HCT116 (cell line): Measurements from ENCODE around the gene TOMM70. TPM values are rescaled to one million over a fixed set of nuclear protein-coding genes. Genes with fewer than 3 reads are reported as not detected.

Experiments used
- ATAC-seq: fragments of 200-7000 bp; cut with Tn5 transposase; 2 replicates; pipeline ENCODE4 v1.9.1; 2020; ENCODE audit warnings: mild to moderate bottlenecking, moderate library complexity
- BruUV-seq: library from RNA; stranded (reverse); fragments of 400-500 nt; replicated peaks from 2 replicates; lab custom pipeline; 2021; lab: Mats Ljungman, UMichigan
- CTCF ChIA-PET: fragments of 300-600 bp; sonication (Branson Sonifier 250); formaldehyde crosslinking; loops from one replicate; lab custom pipeline; 2021; ENCODE audit warnings: antibody characterized with exemption; lab: Charles Lee
- POLR2A ChIA-PET: fragments of 300-600, 350-600 bp; sonication (Branson Sonifier 250); formaldehyde crosslinking; loops from one replicate; lab custom pipeline; 2021; ENCODE audit warnings: antibody characterized with exemption; lab: Charles Lee
- RAD21 ChIA-PET, 2 experiments: fragments of 300-600 bp; sonication (Branson Sonifier 250); formaldehyde crosslinking; loops; one replicate each; lab custom pipeline; 2023; ENCODE audit warnings: low total read pairs in 2 of 2; ENCODE audit not compliant: uncharacterized antibody in 2 of 2, unreplicated experiment in 2 of 2, low non-redundant PET in 1 of 2; lab: Charles Lee
- DNase-seq: peaks from one replicate; pipeline ENCODE4 v3.0.0-alpha.2; 2010; ENCODE audit warnings: low read depth, low spot score
- H2AFZ ChIP-seq: fragments of 200-600 bp; shearing (Covaris generic), sonication (generic); 2 replicates; pipeline ENCODE4 v1.6.1; 2017; ENCODE audit warnings: low read depth, mixed run types, mixed read lengths, antibody characterized with exemption, low read length; ENCODE audit not compliant: poor library complexity, severe bottlenecking
- H3K27ac ChIP-seq: 2 replicates; pipeline ENCODE4 v1.5.1; 2012; ENCODE audit warnings: low read depth, low read length
- H3K27me3 ChIP-seq: fragments of 200-600 bp; sonication (generic); 2 replicates; pipeline ENCODE4 v1.6.1; 2016; ENCODE audit warnings: mixed run types, low read length, mixed read lengths; ENCODE audit not compliant: insufficient read depth
- H3K36me3 ChIP-seq, 2 experiments: fragments of 200-500 bp in 1 of 2; fragments of 200-600 bp in 1 of 2; sonication (Bioruptor generic) in 1 of 2; sonication (generic) in 1 of 2; 2 replicates each; pipeline versions ENCODE4 v1.5.1 to v1.6.1; 2014 to 2016; ENCODE audit warnings: low read length in 2 of 2, inconsistent platforms in 1 of 2, mixed read lengths in 1 of 2, mixed run types in 1 of 2; ENCODE audit not compliant: insufficient read depth in 2 of 2, control insufficient read depth in 1 of 2
- H3K4me1 ChIP-seq, 2 experiments: fragments of 200-600 bp in 1 of 2; sonication (generic) in 1 of 2; 2 replicates each; pipeline versions ENCODE4 v1.5.1 to v1.6.1; 2012 to 2017; ENCODE audit warnings: low read length in 2 of 2, inconsistent platforms in 1 of 2, mild to moderate bottlenecking in 1 of 2, mixed read lengths in 1 of 2, mixed run types in 1 of 2, moderate library complexity in 1 of 2; ENCODE audit not compliant: insufficient read depth in 2 of 2, control insufficient read depth in 1 of 2
- H3K4me2 ChIP-seq: fragments of 200-600 bp; sonication (generic); 2 replicates; pipeline ENCODE4 v1.6.1; 2017; ENCODE audit warnings: mixed run types, low read length, mixed read lengths
- H3K4me3 ChIP-seq, 2 experiments: fragments of 200-600 bp in 1 of 2; sonication (generic) in 1 of 2; replicated peaks in 1 of 2; 2 replicates each; pipeline ENCODE4 v1.5.1; 2011 to 2016; ENCODE audit warnings: low read length in 2 of 2, control low read depth in 1 of 2, low read depth in 1 of 2, mild to moderate bottlenecking in 1 of 2, mixed read lengths in 1 of 2, mixed run types in 1 of 2
- H3K79me2 ChIP-seq: fragments of 200-600 bp; sonication (generic); 2 replicates; pipeline ENCODE4 v1.6.1; 2017; ENCODE audit warnings: mild to moderate bottlenecking, mixed run types, low read length, moderate library complexity, mixed read lengths; ENCODE audit not compliant: insufficient read depth
- H3K9ac ChIP-seq: fragments of 200-600 bp; sonication (generic); 2 replicates; pipeline ENCODE4 v1.6.1; 2016; ENCODE audit warnings: low read length, mixed read lengths
- H3K9me2 ChIP-seq: fragments of 200-600 bp; sonication (generic), shearing (Covaris generic); 2 replicates; pipeline ENCODE4 v1.6.1; 2017; ENCODE audit warnings: mixed run types, mild to moderate bottlenecking, moderate library complexity; ENCODE audit not compliant: insufficient read depth
- H3K9me3 ChIP-seq, 2 experiments: fragments of 200-500 bp in 1 of 2; fragments of 200-600 bp in 1 of 2; sonication (Bioruptor generic) in 1 of 2; sonication (generic) in 1 of 2; 2 replicates each; pipeline ENCODE4 v1.6.1; 2014 to 2017; ENCODE audit warnings: low read length in 2 of 2, mixed read lengths in 2 of 2, inconsistent platforms in 1 of 2, low read depth in 1 of 2, mild to moderate bottlenecking in 1 of 2, mixed run types in 1 of 2, moderate library complexity in 1 of 2; ENCODE audit not compliant: control insufficient read depth in 1 of 2, insufficient read depth in 1 of 2
- H4K20me1 ChIP-seq: fragments of 200-600 bp; sonication (generic), shearing (Covaris generic); 2 replicates; pipeline ENCODE4 v1.6.1; 2017; ENCODE audit warnings: mixed run types, mild to moderate bottlenecking, moderate library complexity; ENCODE audit not compliant: insufficient read depth
- CEBPB ChIP-seq: IDR thresholded peaks from 2 replicates; pipeline ENCODE4 v1.6.1; 2012; ENCODE audit warnings: low read depth
- CTCF ChIP-seq, 3 experiments: fragments of 200-600 bp in 1 of 3; sonication (generic) in 1 of 3; IDR thresholded peaks in 2 of 3; conservative IDR thresholded peaks in 1 of 3; 2 replicates each; pipeline ENCODE4 v1.5.1; 2012 to 2017; ENCODE audit warnings: low read depth in 2 of 3, low read length in 2 of 3, antibody characterized with exemption in 1 of 3, borderline replicate concordance in 1 of 3, control low read depth in 1 of 3, mild to moderate bottlenecking in 1 of 3, mixed read lengths in 1 of 3, mixed run types in 1 of 3, moderate library complexity in 1 of 3; ENCODE audit not compliant: insufficient read depth in 1 of 3
- EGR1 ChIP-seq: IDR thresholded peaks from 2 replicates; pipeline ENCODE4 v1.6.1; 2012; ENCODE audit warnings: low read depth
- ELF1 ChIP-seq: IDR thresholded peaks from 2 replicates; pipeline ENCODE4 v1.6.1; 2012; ENCODE audit warnings: low read depth, borderline replicate concordance
- EZH2 ChIP-seq: fragments of 200-600 bp; sonication (generic); IDR thresholded peaks from 2 replicates; pipeline ENCODE4 v1.6.1; 2017; ENCODE audit warnings: antibody characterized with exemption, mixed run types
- EZH2phosphoT487 ChIP-seq: fragments of 200-600 bp; IDR thresholded peaks from 2 replicates; pipeline ENCODE4 v1.6.1; 2018; ENCODE audit warnings: antibody characterized with exemption, borderline replicate concordance
- FOSL1 ChIP-seq: IDR thresholded peaks from 2 replicates; pipeline ENCODE4 v1.6.1; 2012; ENCODE audit warnings: low read depth
- JUND ChIP-seq: IDR thresholded peaks from 2 replicates; pipeline ENCODE4 v1.6.1; 2012
- POLR2AphosphoS5 ChIP-seq: IDR thresholded peaks from 2 replicates; pipeline ENCODE4 v1.6.1; 2011; ENCODE audit warnings: mild to moderate bottlenecking, low read depth, low read length, moderate library complexity
- RAD21 ChIP-seq: IDR thresholded peaks from 2 replicates; pipeline ENCODE4 v1.6.1; 2012; ENCODE audit warnings: low read depth, mild to moderate bottlenecking
- REST ChIP-seq: IDR thresholded peaks from 2 replicates; pipeline ENCODE4 v1.6.1; 2012; ENCODE audit warnings: low read depth
- SIN3A ChIP-seq: IDR thresholded peaks from 2 replicates; pipeline ENCODE4 v1.6.1; 2012; ENCODE audit warnings: low read depth
- SP1 ChIP-seq: IDR thresholded peaks from 2 replicates; pipeline ENCODE4 v1.6.1; 2012; ENCODE audit warnings: low read depth
- SRF ChIP-seq: IDR thresholded peaks from 2 replicates; pipeline ENCODE4 v1.6.1; 2012; ENCODE audit warnings: low read depth
- TCF7L2 ChIP-seq: IDR thresholded peaks from 2 replicates; pipeline ENCODE4 v1.7.0; 2011; ENCODE audit warnings: borderline replicate concordance, inconsistent platforms; ENCODE audit not compliant: insufficient read depth, insufficient read length; ENCODE audit errors: extremely low read depth
- ZFX ChIP-seq: fragments of 450-650 bp; IDR thresholded peaks from 2 replicates; pipeline ENCODE4 v1.6.1; 2017
- ZNF274 ChIP-seq: fragments of 200-500 bp; sonication (Bioruptor generic); IDR thresholded peaks from 2 replicates; pipeline ENCODE4 v1.6.1; 2014; ENCODE audit warnings: mild to moderate bottlenecking, low read depth, low read length, inconsistent platforms
- intact Hi-C: fragments of 100-400 bp; cut with micrococcal nuclease; formaldehyde crosslinking; loops from 2 replicates; pipeline ENCODE4 v1.10.0; 2022
- total RNA-seq: library from RNA; stranded (reverse); gene quantifications from one replicate; pipeline ENCODE4 v1.2.1, GENCODE V29; 2021; ENCODE audit not compliant: unreplicated experiment

Gene TOMM70
- total RNA-seq, 1 experiment from 2014 or later = 54.9 TPM

GRCh38 chr3:100325827-100326226 is 75.1 kb downstream of the TOMM70 start:
- RAD21 ChIA-PET = no interaction called here
- Histone ChIP-seq H2AFZ (no peak overlapping the region), H3K4me2 (no peak overlapping the region), H3K4me3 (no peak overlapping the region), H3K9me2 (no peaks in the 10 kb centered on the region), H3K9me3 (no peaks in the 10 kb centered on the region), H3K27ac (no peak overlapping the region), H3K36me3 (no peaks in the 10 kb centered on the region), H3K9ac (no peak overlapping the region), H3K4me1 (no peaks in the 10 kb centered on the region), H3K79me2 (no peaks in the 10 kb centered on the region), H3K27me3 (no peaks in the 10 kb centered on the region), H4K20me1 (no peaks in the 10 kb centered on the region)
- intact Hi-C loops = no loop called here
- TF ChIP-seq ZNF274 (no peak), SP1 (no peak), POLR2AphosphoS5 (no peak), CTCF (IDR thresholded peaks at IDR 0.05 in 2 of 3, conservative IDR thresholded peaks at IDR 0.05 in 1 of 3; ENCODE audit: borderline replicate concordance in 1 of 3, insufficient read depth in 1 of 3, low read depth in 2 of 3, low read length in 2 of 3) (no peak), EGR1 (no peak), FOSL1 (no peak), RAD21 (no peak), EZH2 (no peak), SRF (no peak), REST (no peak), JUND (no peak), ZFX (no peak), ELF1 (no peak), TCF7L2 (no peak), EZH2phosphoT487 (no peak), SIN3A (no peak), CEBPB (no peak)
- CTCF ChIA-PET = no interaction called here
- ATAC-seq (no peak), DNase-seq (no peak)
- POLR2A ChIA-PET = no interaction called here
- BruUV-seq = no TSS peak
